Upper lobe of left lung (tissue), 6 donors: ENCODE data around the gene CBLN3. TPM values are rescaled to one million over a fixed set of nuclear protein-coding genes. Genes with fewer than 3 reads are reported as not detected.

Source experiments
- ATAC-seq, 2 donors: fragments of 200-7000 bp; cut with Tn5 transposase; one replicate each; pipeline ENCODE4 v1.9.1; 2022; ENCODE audit warnings: mild to moderate bottlenecking in 2 of 2, moderate library complexity in 2 of 2; ENCODE audit not compliant: low FRiP score in 2 of 2
- DNase-seq, 2 donors: peaks; one replicate each; pipeline ENCODE4 v3.0.0-alpha.2; 2019 to 2020
- H3K27ac ChIP-seq, 4 donors: fragments of 200-600 bp; sonication (generic); one replicate each; pipeline ENCODE4 v1.5.1; 2016 to 2019
- H3K27me3 ChIP-seq, 4 donors: fragments of 200-600 bp; sonication (generic); one replicate each; pipeline ENCODE4 v1.5.1; 2017 to 2019
- H3K36me3 ChIP-seq, 4 donors: fragments of 200-600 bp; sonication (generic); one replicate each; pipeline ENCODE4 v1.5.1; 2016 to 2019
- H3K4me1 ChIP-seq, 4 donors: fragments of 200-600 bp; sonication (generic); one replicate each; pipeline ENCODE4 v1.5.1; 2018 to 2019
- H3K4me3 ChIP-seq, 4 donors: fragments of 200-600 bp; sonication (generic); one replicate each; pipeline ENCODE4 v1.5.1; 2017 to 2019; ENCODE audit warnings: mild to moderate bottlenecking in 2 of 4, moderate library complexity in 1 of 4
- H3K9me3 ChIP-seq, 4 donors: fragments of 200-600 bp; sonication (generic); one replicate each; pipeline ENCODE4 v1.5.1; 2018 to 2019
- EP300 ChIP-seq, 4 donors: sonication (generic); formaldehyde crosslinking; IDR thresholded peaks; one replicate each; pipeline ENCODE4 v1.5.1; 2017; ENCODE audit warnings: antibody characterized with exemption in 4 of 4, control low read depth in 2 of 4
- POLR2A ChIP-seq, 4 donors: fragments of 450-650 bp; IDR thresholded peaks; one replicate each; pipeline ENCODE4 v1.5.1; 2016 to 2017; ENCODE audit warnings: antibody characterized with exemption in 4 of 4, mild to moderate bottlenecking in 2 of 4
- POLR2AphosphoS5 ChIP-seq, 2 donors: sonication (generic); formaldehyde crosslinking; IDR thresholded peaks; one replicate each; pipeline ENCODE4 v1.5.1; 2017; ENCODE audit warnings: antibody characterized with exemption in 2 of 2
- WGBS, 2 donors: methylation state at CpG; one replicate each; pipeline ENCODE4 v1.1.5; 2017 to 2018; 5-methylcytosine and 5-hydroxymethylcytosine counted together
- total RNA-seq, 6 donors: library from RNA; depleted of rRNA in 4 of 6; stranded (reverse); fragments of >200 nt in 4 of 6; gene quantifications; one replicate each; pipeline versions ENCODE4 v1.1.0 to v1.2.1, GENCODE V29; 2016 to 2021
- TF ChIP-seq, protein P1 (sequence below), 6 experiments: fragments of 450-650 bp in 4 of 6; fragments of 200-600 bp in 2 of 6; sonication (generic) in 2 of 6; IDR thresholded peaks; one replicate each; pipeline ENCODE4 v1.5.1; 2016 to 2019; ENCODE audit warnings: antibody characterized with exemption in 6 of 6
- donor health status: DM: no; HTN: no; CAD: no; lungs with moderate emphysema.
- donor health status: DM: no; HTN: yes; CAD: no; lungs with severe emphysema.

The CBLN3 gene
- total RNA-seq, 6 donors from 2014 or later = 1.1 to 4.2 (median 3.1) TPM

DNA sequence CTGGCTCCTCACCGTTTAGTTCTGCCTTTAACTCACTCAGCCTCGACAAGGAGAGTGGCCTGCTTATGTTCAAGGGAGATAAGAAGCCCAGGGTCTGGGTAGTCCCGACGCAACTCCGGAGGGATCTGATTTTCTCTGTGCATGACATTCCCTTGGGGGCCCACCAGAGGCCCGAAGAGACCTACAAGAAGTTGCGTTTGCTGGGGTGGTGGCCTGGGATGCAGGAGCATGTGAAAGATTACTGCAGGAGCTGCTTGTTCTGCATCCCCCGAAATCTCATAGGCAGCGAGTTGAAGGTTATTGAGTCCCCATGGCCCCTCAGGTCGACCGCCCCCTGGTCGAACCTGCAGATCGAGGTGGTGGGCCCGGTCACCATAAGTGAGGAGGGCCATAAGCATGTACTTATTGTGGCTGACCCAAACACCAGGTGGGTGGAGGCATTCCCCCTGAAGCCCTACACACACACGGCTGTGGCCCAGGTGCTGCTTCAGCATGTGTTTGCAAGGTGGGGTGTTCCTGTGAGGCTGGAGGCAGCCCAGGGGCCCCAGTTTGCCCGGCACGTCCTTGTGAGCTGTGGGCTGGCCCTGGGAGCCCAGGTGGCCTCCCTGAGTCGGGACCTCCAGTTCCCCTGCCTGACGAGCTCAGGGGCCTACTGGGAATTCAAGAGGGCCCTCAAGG lies 13.1 kb downstream of the CBLN3 start:
- Histone ChIP-seq H3K4me1 (peaks cover 2 to 10% (median 5%) of the 10 kb centered on the region in 4 donors), H3K9me3 (no peaks in the 10 kb centered on the region), H3K27me3 (no peaks in the 10 kb centered on the region), H3K4me3 (no peak overlapping the region), H3K27ac (no peak overlapping the region), H3K36me3 (peaks cover 0 to 36% (median 15%) of the 10 kb centered on the region in 4 donors)
- 77 to 81% methylated on average over 8 to 16 of the region's 19 CpGs for WGBS, 2 donors
- no peak for ATAC-seq
- TF ChIP-seq POLR2A (IDR thresholded peaks at IDR 0.05) (no peak), EP300 (IDR thresholded peaks at IDR 0.05) (no peak), POLR2AphosphoS5 (IDR thresholded peaks at IDR 0.05) (no peak)
- TF ChIP-seq, protein P1, sequence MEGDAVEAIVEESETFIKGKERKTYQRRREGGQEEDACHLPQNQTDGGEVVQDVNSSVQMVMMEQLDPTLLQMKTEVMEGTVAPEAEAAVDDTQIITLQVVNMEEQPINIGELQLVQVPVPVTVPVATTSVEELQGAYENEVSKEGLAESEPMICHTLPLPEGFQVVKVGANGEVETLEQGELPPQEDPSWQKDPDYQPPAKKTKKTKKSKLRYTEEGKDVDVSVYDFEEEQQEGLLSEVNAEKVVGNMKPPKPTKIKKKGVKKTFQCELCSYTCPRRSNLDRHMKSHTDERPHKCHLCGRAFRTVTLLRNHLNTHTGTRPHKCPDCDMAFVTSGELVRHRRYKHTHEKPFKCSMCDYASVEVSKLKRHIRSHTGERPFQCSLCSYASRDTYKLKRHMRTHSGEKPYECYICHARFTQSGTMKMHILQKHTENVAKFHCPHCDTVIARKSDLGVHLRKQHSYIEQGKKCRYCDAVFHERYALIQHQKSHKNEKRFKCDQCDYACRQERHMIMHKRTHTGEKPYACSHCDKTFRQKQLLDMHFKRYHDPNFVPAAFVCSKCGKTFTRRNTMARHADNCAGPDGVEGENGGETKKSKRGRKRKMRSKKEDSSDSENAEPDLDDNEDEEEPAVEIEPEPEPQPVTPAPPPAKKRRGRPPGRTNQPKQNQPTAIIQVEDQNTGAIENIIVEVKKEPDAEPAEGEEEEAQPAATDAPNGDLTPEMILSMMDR (IDR thresholded peaks at IDR 0.05) = no peak
- peak in 1 of 2 donors; percentile 70 for DNase-seq

DNA sequence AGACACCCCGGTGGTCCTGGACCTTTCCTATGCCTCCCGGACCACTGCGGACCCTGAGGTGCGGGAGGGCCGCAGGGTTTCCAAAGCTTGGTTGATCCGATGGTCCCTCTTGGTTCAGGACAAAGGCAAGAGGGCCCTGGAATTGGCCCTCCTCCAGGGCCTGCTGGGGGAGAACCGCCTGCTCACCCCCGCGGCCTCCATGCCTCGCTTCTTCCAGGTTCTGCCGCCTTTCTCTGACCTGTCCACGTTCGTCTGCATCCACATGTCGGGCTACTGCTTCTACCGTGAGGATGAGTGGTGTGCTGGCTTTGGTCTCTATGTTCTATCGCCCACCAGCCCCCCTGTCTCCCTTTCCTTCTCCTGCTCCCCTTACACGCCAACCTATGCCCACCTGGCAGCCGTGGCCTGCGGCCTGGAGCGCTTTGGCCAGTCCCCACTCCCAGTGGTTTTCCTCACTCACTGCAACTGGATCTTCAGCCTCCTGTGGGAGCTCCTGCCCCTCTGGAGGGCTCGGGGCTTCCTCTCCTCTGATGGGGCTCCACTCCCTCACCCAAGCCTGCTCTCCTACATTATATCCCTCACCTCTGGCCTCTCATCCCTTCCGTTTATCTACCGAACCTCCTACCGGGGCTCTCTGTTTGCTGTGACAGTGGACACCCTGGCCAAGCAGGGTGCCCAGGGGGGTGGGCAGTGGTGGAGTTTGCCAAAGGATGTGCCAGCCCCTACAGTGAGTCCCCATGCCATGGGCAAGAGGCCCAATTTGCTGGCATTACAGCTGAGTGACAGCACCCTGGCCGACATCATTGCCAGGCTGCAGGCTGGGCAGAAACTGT lies 13.8 kb downstream of the CBLN3 start:
- 89 to 90% methylated on average over 24 to 25 of the region's 25 CpGs for WGBS, 2 donors
- Histone ChIP-seq H3K27me3 (no peaks in the 10 kb centered on the region), H3K9me3 (no peaks in the 10 kb centered on the region), H3K4me1 (peaks cover 2 to 10% (median 5%) of the 10 kb centered on the region in 4 donors), H3K36me3 (peaks cover 0 to 41% (median 16%) of the 10 kb centered on the region in 4 donors), H3K27ac (no peak overlapping the region), H3K4me3 (no peak overlapping the region)
- TF ChIP-seq, protein P1 (IDR thresholded peaks at IDR 0.05) = no peak
- TF ChIP-seq POLR2A (IDR thresholded peaks at IDR 0.05) (no peak), POLR2AphosphoS5 (IDR thresholded peaks at IDR 0.05) (no peak), EP300 (IDR thresholded peaks at IDR 0.05) (no peak)
- peak; percentile 8 to 52 for DNase-seq
- no peak for ATAC-seq

DNA sequence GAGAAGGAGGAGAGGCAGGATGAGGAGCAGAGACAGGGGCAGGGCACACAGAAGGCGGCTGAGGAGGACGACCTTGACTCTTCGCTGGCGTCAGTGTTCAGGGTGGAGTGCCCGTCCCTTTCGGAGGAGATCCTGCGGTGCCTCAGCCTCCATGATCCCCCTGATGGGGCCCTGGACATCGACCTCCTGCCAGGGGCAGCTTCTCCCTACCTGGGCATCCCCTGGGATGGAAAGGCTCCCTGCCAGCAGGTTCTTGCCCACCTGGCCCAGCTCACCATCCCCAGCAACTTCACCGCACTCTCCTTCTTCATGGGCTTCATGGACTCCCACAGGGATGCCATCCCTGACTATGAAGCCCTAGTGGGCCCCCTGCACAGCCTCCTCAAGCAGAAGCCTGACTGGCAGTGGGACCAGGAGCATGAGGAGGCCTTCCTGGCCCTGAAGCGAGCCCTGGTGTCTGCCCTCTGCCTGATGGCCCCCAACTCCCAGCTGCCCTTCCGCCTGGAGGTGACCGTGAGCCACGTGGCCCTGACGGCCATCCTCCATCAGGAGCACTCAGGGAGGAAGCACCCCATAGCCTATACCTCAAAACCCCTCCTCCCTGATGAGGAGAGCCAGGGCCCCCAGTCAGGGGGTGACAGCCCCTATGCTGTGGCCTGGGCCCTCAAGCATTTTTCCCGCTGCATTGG lies 14.6 kb downstream of the CBLN3 start:
- H3K27me3 ChIP-seq = no peaks in the 10 kb centered on the region
- peak; percentile 18 to 44 for DNase-seq
- no peaks in the 10 kb centered on the region for H3K9me3 ChIP-seq
- peaks cover 2 to 10% (median 5%) of the 10 kb centered on the region in 4 donors for H3K4me1 ChIP-seq
- H3K27ac ChIP-seq = no peak overlapping the region
- peaks cover 0 to 47% (median 20%) of the 10 kb centered on the region in 4 donors for H3K36me3 ChIP-seq
- no peak overlapping the region for H3K4me3 ChIP-seq
- no peak for ATAC-seq
- TF ChIP-seq POLR2AphosphoS5 (IDR thresholded peaks at IDR 0.05) (no peak), EP300 (IDR thresholded peaks at IDR 0.05) (no peak), POLR2A (IDR thresholded peaks at IDR 0.05) (no peak)
- TF ChIP-seq, protein P1 (IDR thresholded peaks at IDR 0.05) = no peak
- 85 to 95% methylated on average over 11 to 15 of the region's 15 CpGs for WGBS, 2 donors

DNA sequence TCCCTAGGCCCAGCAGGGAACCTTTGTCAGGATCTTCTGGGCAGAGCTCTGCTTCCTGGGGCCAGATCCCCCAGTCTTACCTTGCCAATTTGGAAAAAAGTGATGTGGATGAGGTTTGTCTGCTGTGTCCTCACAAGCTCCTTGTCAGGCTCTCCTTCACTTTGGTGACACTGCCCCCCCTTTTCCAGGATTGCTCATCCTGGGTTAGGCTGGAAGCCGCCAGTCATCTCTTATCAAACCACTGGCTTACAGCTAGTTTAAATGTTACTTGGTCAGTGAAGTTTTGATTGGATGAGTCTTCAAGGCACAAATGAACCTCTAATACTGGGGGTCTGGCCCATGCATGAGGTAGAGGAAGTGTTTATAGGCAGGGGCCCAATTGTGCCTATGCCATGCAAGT lies 15.4 kb downstream of the CBLN3 start:
- no peaks in the 10 kb centered on the region for H3K27me3 ChIP-seq
- DNase-seq (no peak), ATAC-seq (no peak)
- 93 to 100% methylated on average over 1 of the region's 1 CpG for WGBS, 2 donors
- H3K36me3 ChIP-seq = peaks cover 0 to 55% (median 21%) of the 10 kb centered on the region in 4 donors
- no peak overlapping the region for H3K27ac ChIP-seq
- peaks cover 2 to 10% (median 5%) of the 10 kb centered on the region in 4 donors for H3K4me1 ChIP-seq
- H3K9me3 ChIP-seq = no peaks in the 10 kb centered on the region
- H3K4me3 ChIP-seq = no peak overlapping the region
- TF ChIP-seq POLR2A (IDR thresholded peaks at IDR 0.05) (no peak), EP300 (IDR thresholded peaks at IDR 0.05) (no peak), POLR2AphosphoS5 (IDR thresholded peaks at IDR 0.05) (no peak)
- TF ChIP-seq, protein P1 (IDR thresholded peaks at IDR 0.05) = no peak
